HEK293 (cell line): ENCODE results near the gene ANGPTL5.

Source experiments
- HOXA7 ChIP-seq: sonication (generic); formaldehyde crosslinking; IDR thresholded peaks from 2 replicates; pipeline ENCODE4 v1.8.1; 2022; ENCODE audit warnings: missing genetic modification reagents, borderline replicate concordance
- SCRT2 ChIP-seq: fragments of 450-650 bp; formaldehyde crosslinking; IDR thresholded peaks from 2 replicates; pipeline ENCODE4 v1.5.1; 2016; ENCODE audit warnings: missing biosample characterization, missing genetic modification characterization
- ZBTB1 ChIP-seq: fragments of 450-650 bp; formaldehyde crosslinking; IDR thresholded peaks from 2 replicates; pipeline ENCODE4 v1.5.1; 2016; ENCODE audit warnings: missing biosample characterization, missing genetic modification characterization
- ZBTB44 ChIP-seq: fragments of 450-650 bp; IDR thresholded peaks from 2 replicates; pipeline ENCODE4 v1.5.1; 2018; ENCODE audit warnings: missing biosample characterization, mild to moderate bottlenecking, missing genetic modification characterization
- ZBTB6 ChIP-seq: fragments of 450-650 bp; formaldehyde crosslinking; IDR thresholded peaks from 2 replicates; pipeline ENCODE4 v1.5.1; 2017; ENCODE audit warnings: missing biosample characterization, missing genetic modification characterization
- ZNF133 ChIP-seq: fragments of 450-650 bp; formaldehyde crosslinking; IDR thresholded peaks from 2 replicates; pipeline ENCODE4 v1.5.1; 2016; ENCODE audit warnings: missing biosample characterization, missing genetic modification characterization
- ZNF140 ChIP-seq: fragments of 450-650 bp; formaldehyde crosslinking; IDR thresholded peaks from 2 replicates; pipeline ENCODE4 v1.5.1; 2016; ENCODE audit warnings: missing biosample characterization, missing genetic modification characterization
- ZNF148 ChIP-seq: fragments of 450-650 bp; formaldehyde crosslinking; IDR thresholded peaks from 2 replicates; pipeline ENCODE4 v1.5.0; 2017; ENCODE audit warnings: missing biosample characterization, missing genetic modification characterization, borderline replicate concordance
- ZNF155 ChIP-seq: fragments of 450-650 bp; formaldehyde crosslinking; IDR thresholded peaks from 2 replicates; pipeline ENCODE4 v1.5.1; 2016; ENCODE audit warnings: missing biosample characterization, missing genetic modification characterization
- ZNF16 ChIP-seq: fragments of 450-650 bp; formaldehyde crosslinking; IDR thresholded peaks from 2 replicates; pipeline ENCODE4 v1.5.1; 2016; ENCODE audit warnings: low read depth, missing biosample characterization, missing genetic modification characterization
- ZNF18 ChIP-seq: fragments of 450-650 bp; formaldehyde crosslinking; IDR thresholded peaks from 2 replicates; pipeline ENCODE4 v1.5.1; 2016; ENCODE audit warnings: missing biosample characterization, missing genetic modification characterization
- ZNF202 ChIP-seq: fragments of 450-650 bp; formaldehyde crosslinking; IDR thresholded peaks from 2 replicates; pipeline ENCODE4 v1.5.1; 2016; ENCODE audit warnings: missing biosample characterization, missing genetic modification characterization, borderline replicate concordance
- ZNF223 ChIP-seq: fragments of 450-650 bp; formaldehyde crosslinking; IDR thresholded peaks from 2 replicates; pipeline ENCODE4 v1.5.1; 2016; ENCODE audit warnings: missing biosample characterization, missing genetic modification characterization
- ZNF266 ChIP-seq: fragments of 450-650 bp; formaldehyde crosslinking; IDR thresholded peaks from 2 replicates; pipeline ENCODE4 v1.5.1; 2016; ENCODE audit warnings: missing biosample characterization, missing genetic modification characterization, low read depth
- ZNF274 ChIP-seq, 2 experiments: fragments of 200-500 bp in 1 of 2; fragments of 450-650 bp in 1 of 2; sonication (Bioruptor generic) in 1 of 2; formaldehyde crosslinking in 1 of 2; IDR thresholded peaks; 2 replicates each; pipeline versions ENCODE4 v1.5.1 to v1.6.1; 2014 to 2016; ENCODE audit warnings: borderline replicate concordance in 1 of 2, inconsistent platforms in 1 of 2, low read length in 1 of 2, missing biosample characterization in 1 of 2, missing genetic modification characterization in 1 of 2
- ZNF433 ChIP-seq: fragments of 450-650 bp; formaldehyde crosslinking; IDR thresholded peaks from 2 replicates; pipeline ENCODE4 v1.5.1; 2016; ENCODE audit warnings: missing biosample characterization, missing genetic modification characterization, low read depth
- ZNF518A ChIP-seq: fragments of 450-650 bp; formaldehyde crosslinking; conservative IDR thresholded peaks from 2 replicates; pipeline ENCODE4 v1.5.1; 2016; ENCODE audit warnings: low read depth, missing biosample characterization, missing genetic modification characterization
- ZNF530 ChIP-seq: fragments of 450-650 bp; formaldehyde crosslinking; IDR thresholded peaks from 2 replicates; pipeline ENCODE4 v1.5.1; 2016; ENCODE audit warnings: low read depth, missing biosample characterization, missing genetic modification characterization
- ZNF580 ChIP-seq: fragments of 450-650 bp; formaldehyde crosslinking; IDR thresholded peaks from 2 replicates; pipeline ENCODE4 v1.5.1; 2016; ENCODE audit warnings: missing biosample characterization, missing genetic modification characterization
- ZNF600 ChIP-seq: fragments of 450-650 bp; formaldehyde crosslinking; IDR thresholded peaks from 2 replicates; pipeline ENCODE4 v1.5.1; 2016; ENCODE audit warnings: missing biosample characterization, missing genetic modification characterization
- ZNF701 ChIP-seq: fragments of 450-650 bp; formaldehyde crosslinking; IDR thresholded peaks from 2 replicates; pipeline ENCODE4 v1.5.1; 2016; ENCODE audit warnings: missing biosample characterization, missing genetic modification characterization
- ZNF707 ChIP-seq: fragments of 450-650 bp; formaldehyde crosslinking; IDR thresholded peaks from 2 replicates; pipeline ENCODE4 v1.5.1; 2016; ENCODE audit warnings: missing biosample characterization, missing genetic modification characterization
- ZNF791 ChIP-seq: fragments of 450-650 bp; formaldehyde crosslinking; IDR thresholded peaks from 2 replicates; pipeline ENCODE4 v1.5.1; 2016; ENCODE audit warnings: missing biosample characterization, missing genetic modification characterization
- ZSCAN18 ChIP-seq: fragments of 450-650 bp; formaldehyde crosslinking; IDR thresholded peaks from 2 replicates; pipeline ENCODE4 v1.5.1; 2016; ENCODE audit warnings: missing biosample characterization, missing genetic modification characterization

The ANGPTL5 gene

GRCh38 chr11:101914738-101915426, 1.4 kb downstream of the ANGPTL5 start, which contains the start of gene CEP126 (continued):
- no peak for TF ChIP-seq ZNF18 (tag by site-specific recombination)
- TF ChIP-seq ZNF148 = no peak
- TF ChIP-seq ZBTB6 (tag by site-specific recombination) = no peak
- no peak for TF ChIP-seq ZSCAN18 (tag by site-specific recombination)
- no peak; the same call in 1 of the 2 replicates for TF ChIP-seq ZNF580 (tag by site-specific recombination)
- peak; percentile 65; the same call in 1 of the 2 replicates for TF ChIP-seq ZBTB44 (tag by site-specific recombination)
- TF ChIP-seq ZNF133 (tag by site-specific recombination) = no peak
- TF ChIP-seq ZNF223 (tag by site-specific recombination) = no peak
- no peak for TF ChIP-seq ZNF16 (tag by site-specific recombination)
- TF ChIP-seq ZNF518A (tag by site-specific recombination) = no peak
- no peak for TF ChIP-seq ZNF274 (IDR thresholded peaks at IDR 0.05; ENCODE audit: low read length)
- TF ChIP-seq ZNF274 (tag by site-specific recombination; IDR thresholded peaks at IDR 0.05; ENCODE audit: borderline replicate concordance) = no peak
- no peak for TF ChIP-seq ZNF202 (tag by site-specific recombination)
- no peak for TF ChIP-seq ZNF707 (tag by site-specific recombination)
- TF ChIP-seq ZNF530 = no peak
- TF ChIP-seq ZBTB1 (tag by site-specific recombination) = no peak
- TF ChIP-seq ZNF155 (tag by site-specific recombination) = no peak
- TF ChIP-seq ZNF600 (tag by site-specific recombination) = peak; percentile 92
- peak; percentile 96 for TF ChIP-seq SCRT2 (tag by site-specific recombination)
- no peak for TF ChIP-seq ZNF266 (tag by site-specific recombination)
- TF ChIP-seq HOXA7 (CRISPR knock-in tag) = no peak
- no peak for TF ChIP-seq ZNF433 (tag by site-specific recombination)
- no peak for TF ChIP-seq ZNF140 (tag by site-specific recombination)
- TF ChIP-seq ZNF701 (tag by site-specific recombination) = no peak
- TF ChIP-seq ZNF791 = no peak
